Stimulated activated CD8-positive, alpha-beta memory T cell treated with anti-CD3 and anti-CD28 coated beads, Interleukin-4, amount 100 ng/mL, for 1 hour (primary cell): ENCODE measurements around the gene ZIC4.

Experiments
- DNase-seq, 2 donors: peaks; one replicate each; pipeline ENCODE4 v3.0.0-alpha.2; 2020; ENCODE audit warnings: low read depth in 2 of 2, low spot score in 1 of 2

The ZIC4 gene

GRCh38 chr3:147406028-147406931, at the start of gene ZIC4:
TSS of gene ZIC4 (minus strand) at chr3:147406543. CDS start at chr3:147402797, 3,746 bp downstream.
- no peak for DNase-seq

DNA sequence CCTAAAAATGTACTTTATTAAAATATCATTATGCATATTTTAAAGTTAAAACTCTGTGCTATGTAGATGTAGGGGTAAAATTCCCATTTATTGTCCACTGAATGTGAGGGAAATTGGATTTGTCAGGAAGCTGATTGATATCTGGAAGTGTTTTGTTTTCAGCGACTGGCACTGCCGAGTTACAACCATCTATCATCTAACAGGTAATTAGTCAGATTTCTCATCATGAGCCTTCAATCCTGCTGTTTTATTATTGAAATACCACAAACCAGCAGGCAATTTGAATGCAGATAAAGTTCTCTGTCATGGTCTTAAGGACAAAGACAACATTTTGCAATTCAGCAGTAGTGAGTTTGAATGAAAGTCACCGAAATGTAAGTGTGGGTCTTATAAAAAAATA, 43.3 kb upstream of the ZIC4 start:
- DNase-seq: no peak

DNA sequence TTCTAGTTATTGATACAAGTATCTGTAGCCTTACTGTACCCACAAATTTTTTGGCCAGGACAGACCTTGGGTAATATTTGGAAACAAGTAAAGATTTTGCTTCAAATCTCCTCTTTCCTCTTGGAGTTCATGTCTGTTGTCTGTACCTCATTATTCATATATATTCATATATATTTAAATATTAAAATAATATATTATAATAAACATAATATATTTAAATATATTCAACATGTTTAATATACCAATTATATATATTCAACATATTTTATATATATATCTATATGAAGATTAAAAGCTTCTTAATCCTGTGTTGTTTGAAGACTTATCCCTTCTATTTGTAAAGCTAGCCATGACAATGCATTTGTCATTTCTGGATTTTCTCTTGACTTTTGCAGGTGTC, 40.9 kb upstream of the ZIC4 start:
- no peak for DNase-seq

DNA sequence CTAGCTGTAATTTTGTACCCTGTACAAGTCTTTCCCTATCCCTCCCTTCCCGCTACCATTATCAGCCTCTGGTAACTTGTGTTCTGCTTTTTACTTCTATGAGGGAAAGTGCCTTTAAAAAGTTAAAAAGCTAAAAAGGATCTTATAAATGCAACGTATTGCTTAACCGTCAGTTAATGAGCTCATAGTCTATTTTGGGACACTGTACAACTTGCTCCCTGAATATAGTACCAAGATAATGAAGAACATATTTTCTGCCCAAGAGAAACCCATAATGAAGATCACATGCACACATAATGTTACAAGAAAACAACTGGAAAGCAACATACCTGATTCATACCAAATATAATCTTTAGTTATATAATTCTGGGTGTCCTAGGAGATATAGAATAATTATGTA, 25.4 kb upstream of the ZIC4 start:
- no peak for DNase-seq

DNA sequence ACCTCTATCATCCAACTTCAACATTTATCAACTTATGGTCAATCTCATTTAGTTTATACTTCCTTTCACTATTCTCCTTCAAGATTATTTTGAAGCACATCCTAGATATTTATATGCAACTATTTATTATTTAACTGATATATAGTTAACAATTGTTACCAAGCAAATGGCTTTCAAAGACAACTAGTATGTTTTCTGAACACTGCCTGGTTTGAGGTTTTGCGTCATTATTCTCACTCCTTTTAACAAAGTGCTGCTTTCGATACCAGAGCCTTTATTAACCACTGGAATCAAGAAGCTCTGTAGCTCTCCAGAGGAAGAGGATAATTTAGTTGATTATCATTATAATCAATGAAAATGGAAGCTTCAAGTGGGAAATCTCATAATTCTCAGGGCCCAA, 22.4 kb upstream of the ZIC4 start:
- no peak for DNase-seq

GRCh38 chr3:147428326-147428725, 22.0 kb upstream of the ZIC4 start:
- no peak for DNase-seq

DNA sequence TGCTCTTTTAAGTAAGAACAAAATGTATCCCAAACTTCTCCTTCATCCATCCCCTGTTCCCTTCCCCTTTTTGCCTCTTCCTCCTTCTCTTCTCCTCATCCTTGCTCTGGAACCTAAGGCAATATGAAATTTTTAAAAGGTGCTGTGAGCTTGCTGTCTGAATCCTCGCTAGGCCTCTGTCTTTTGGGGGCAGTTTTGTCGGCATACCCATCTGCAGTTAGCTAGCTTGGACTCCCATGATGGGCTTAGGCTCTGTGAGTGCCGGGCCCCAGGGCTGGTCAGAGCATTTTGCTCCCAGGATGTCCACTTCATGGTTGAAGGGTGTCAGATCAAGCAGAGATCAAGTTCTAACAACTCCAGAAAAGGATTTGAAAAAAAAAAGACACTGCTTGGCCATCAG, 21.4 kb upstream of the ZIC4 start:
- no peak for DNase-seq

DNA sequence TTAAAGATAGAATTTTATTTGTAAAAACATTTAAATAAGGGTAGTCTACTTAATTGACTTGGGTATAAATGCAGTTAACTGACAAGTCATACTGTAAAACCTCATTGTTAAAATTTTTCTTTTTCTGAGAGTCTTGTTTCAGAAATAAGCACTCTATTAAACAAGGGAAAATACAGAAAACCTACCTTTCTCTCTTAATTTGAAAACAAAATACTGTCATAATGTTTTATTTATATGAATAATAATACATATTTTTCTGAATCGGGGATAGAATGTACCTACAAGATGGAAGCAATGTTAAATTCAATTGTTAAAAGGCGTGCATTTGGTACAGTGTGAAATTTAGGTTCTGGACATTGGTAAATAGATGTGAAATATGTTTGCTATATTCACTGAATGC, 20.6 kb upstream of the ZIC4 start:
- no peak for DNase-seq

DNA sequence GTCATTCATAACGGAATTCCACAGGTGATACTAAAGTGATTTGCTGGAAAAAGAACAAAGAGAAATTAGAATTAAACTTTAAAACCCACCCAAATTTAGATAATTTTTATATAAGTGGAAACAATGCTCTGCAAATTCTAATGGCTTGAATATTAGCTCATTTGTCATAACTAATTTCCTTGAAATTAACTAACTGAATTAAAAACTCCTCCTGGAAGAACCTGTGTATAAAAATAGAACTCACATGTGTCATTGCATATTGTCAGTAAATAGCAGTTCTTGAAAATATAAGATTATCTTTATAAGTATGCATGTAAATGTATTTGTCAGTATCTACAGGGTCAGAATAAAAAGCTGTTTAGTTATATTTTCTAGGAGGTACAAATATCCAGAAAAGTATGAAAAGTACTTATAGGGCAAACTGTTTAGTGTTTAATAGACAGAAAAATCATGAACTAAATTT, 19.1 kb upstream of the ZIC4 start:
- no peak for DNase-seq

- no peak for DNase-seq
Observed at GRCh38 chr3:147424581-147425387, 18.4 kb upstream of the ZIC4 start.

DNA sequence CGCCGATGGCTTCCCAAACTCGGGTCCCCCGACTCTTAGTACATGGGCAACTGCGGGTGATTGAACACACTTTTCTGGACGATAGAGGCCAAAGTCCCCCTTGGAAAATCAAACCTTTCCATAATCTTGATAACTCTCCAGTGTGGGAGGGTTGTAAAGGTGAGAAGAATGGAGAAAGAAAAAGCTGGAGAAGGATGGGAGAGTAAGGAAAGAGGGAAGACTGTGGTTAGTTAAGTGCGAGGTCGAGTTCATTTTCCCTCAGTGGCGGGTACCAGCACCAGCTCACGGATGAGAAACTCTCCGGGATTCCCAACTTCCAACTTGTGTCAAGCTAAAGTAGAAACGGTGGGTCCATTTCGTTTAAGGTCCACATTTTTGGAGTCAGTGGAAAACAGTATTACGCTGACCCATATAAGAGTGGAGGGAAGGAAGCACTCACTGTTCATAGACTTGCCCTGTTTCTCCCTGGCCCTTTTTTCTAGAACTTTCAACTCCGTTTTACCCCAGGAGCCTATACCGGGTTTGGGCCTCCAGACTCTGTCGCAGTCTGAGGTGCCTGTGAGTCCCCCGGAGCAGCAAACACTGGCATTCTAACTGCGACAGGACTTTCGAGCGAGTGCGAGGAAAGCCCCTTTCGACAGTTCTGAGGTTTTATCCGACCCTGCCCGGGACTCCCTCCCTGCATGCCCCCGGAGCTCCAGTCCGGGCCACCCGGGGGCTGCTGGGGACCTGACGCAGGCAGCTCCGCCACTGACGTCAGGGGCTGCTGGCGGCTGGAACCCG, 17.6 kb upstream of the ZIC4 start:
- no peak for DNase-seq

- no peak for DNase-seq
Observed at GRCh38 chr3:147423537-147423797, 17.1 kb upstream of the ZIC4 start.

DNA sequence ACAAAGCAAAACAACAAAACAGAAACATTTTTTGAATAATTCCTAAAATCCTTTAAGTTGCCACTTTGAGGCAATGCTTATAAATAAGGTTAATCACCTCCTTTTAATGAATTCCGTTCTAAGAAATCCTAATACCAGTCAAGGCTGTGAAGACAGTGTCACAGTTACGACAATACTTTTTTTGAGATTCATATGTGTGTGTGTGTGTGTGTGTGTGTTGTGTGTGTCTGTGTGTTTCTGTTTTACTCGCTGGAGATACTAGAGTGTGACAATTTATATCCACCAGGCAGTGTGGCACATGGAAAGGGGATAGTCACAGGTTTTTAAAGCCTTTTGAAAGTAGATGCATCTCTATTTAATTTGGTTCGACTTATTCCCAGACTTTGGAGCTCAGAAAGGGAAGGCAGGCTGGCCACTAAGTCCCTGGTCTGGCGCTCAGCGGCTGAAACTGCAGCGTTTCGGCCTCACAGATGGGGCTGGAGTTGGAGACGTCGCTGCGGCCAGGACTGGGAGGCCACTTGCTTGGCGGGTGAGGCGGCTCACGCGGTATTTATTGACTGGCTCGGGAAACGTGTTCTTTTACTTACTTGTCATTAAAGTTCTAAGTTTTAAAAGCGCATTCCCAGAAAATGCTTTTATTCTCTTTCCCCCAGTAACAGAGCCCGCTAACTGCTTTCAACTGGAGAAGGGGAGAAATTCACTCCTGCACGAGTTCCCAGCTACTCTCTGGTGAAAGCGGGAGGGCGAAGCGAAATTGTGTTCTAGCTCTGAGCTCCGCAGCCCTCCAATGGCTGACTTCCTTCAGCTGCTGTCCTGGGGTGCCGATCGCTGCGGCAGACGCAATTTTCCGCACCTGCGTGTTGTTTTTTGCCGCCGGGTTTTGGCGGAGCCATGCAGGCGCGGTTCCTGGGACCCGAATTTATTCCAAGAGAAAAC, 16.5 kb upstream of the ZIC4 start:
- no peak for DNase-seq

DNA sequence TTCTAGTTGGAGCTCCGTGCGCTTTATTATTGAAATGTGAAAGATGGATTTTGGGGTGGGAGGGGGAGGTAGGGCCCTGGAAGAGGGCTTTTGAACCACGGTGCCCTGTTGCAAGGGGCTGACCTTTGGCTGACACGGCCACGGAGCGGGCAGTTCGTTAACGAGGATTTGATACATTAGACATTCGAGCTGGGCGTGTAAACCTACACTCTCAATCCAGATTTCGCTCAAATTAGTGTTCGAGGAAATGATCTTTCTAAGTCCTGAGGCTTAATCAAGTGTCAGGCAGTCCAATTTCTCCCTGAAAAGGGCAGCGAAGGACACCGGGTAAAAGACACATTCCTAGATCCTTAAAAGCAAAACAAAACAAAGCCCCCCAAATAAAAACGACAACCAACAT, 15.9 kb upstream of the ZIC4 start:
- DNase-seq: no peak

- DNase-seq: no peak
Observed at GRCh38 chr3:147421184-147421912, 15.0 kb upstream of the ZIC4 start.

- DNase-seq: no peak
Observed at GRCh38 chr3:147420353-147421183, 14.2 kb upstream of the ZIC4 start.

- DNase-seq: no peak
Observed at GRCh38 chr3:147419781-147420224, 13.5 kb upstream of the ZIC4 start.

DNA sequence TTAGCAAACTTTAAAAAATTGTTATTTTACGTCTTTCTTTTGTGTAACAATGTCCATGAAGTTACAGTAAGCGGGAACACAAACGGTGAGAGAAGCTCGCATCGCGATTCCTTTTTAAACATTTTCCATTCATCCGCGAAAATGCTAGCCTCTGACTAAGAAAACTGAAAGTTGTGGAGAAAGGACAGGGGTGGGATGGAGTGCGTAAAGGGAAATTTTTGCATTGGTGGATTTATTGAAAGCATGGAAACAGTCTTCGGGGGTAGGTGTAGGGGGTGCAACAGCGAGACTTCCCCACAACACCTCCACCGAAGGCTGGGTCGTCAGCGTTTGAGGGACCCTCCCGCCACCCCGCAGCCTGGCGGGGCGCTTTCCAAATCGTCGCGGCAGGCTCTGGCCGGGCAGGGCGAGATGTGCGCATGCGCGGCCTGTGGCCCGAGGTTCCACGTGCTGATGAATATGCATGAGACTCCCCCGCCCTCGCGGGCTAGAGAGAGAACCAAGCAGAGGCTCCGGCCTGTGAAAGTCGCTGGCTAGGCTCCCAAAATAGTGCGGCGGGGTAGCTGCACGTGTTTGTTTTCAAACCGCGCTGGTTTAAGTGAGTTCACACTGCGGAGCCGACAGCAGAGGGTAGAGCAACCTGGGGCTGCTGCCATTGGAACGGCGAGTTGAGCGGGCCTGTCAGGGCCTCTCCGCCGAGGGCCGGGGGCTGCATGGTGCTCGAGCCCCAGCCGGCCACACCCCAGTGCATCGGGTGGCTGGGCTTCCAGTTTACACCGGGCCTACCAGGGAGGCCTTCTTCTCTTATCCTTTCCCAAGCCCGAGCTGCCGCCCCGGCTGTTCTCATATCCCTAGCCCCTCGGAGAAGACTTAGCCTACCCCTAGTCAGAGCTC, 12.7 kb upstream of the ZIC4 start:
- no peak for DNase-seq
